PC-3 (cell line): Measurements from ENCODE around the gene RPS15A. TPM values are rescaled to one million over a fixed set of nuclear protein-coding genes. Genes with fewer than 3 reads are reported as not detected.

ENCODE experiments used
- ATAC-seq: fragments of 200-7000 bp; cut with Tn5 transposase; 2 replicates; pipeline ENCODE4 v1.9.1; 2020; ENCODE audit warnings: mild to moderate bottlenecking, moderate library complexity
- BruUV-seq: library from RNA; stranded (reverse); fragments of 400-500 nt; replicated peaks from 2 replicates; lab custom pipeline; 2021; lab: Mats Ljungman, UMichigan
- CTCF ChIA-PET: fragments of 300-600 bp; sonication (Branson Sonifier 250); formaldehyde crosslinking; loops from one replicate; lab custom pipeline; 2022; ENCODE audit warnings: antibody characterized with exemption; lab: Charles Lee
- POLR2A ChIA-PET: fragments of 300-600 bp; sonication (Branson Sonifier 250); formaldehyde crosslinking; loops from one replicate; lab custom pipeline; 2022; ENCODE audit warnings: antibody characterized with exemption; ENCODE audit not compliant: unreplicated experiment; lab: Charles Lee
- DNase-seq: peaks from one replicate; pipeline ENCODE4 v3.0.0-alpha.2; 2015
- H2AFZ ChIP-seq: fragments of 300-600 bp; sonication (generic); 2 replicates; pipeline ENCODE4 v1.6.0; 2016; ENCODE audit warnings: antibody characterized with exemption, low read length
- H3F3A ChIP-seq: fragments of 300-600 bp; sonication (generic); one replicate; pipeline ENCODE4 v1.6.0; 2017; ENCODE audit warnings: antibody characterized with exemption, low read length, control low read depth, mild to moderate bottlenecking; ENCODE audit not compliant: unreplicated experiment
- H3K27ac ChIP-seq: fragments of 300-600 bp; sonication (generic); 2 replicates; pipeline ENCODE4 v1.5.1; 2016; ENCODE audit warnings: mild to moderate bottlenecking, low read length
- H3K27me3 ChIP-seq: fragments of 300-600 bp; sonication (generic); 2 replicates; pipeline ENCODE4 v1.6.1; 2016; ENCODE audit warnings: low read length, mixed read lengths
- H3K36me3 ChIP-seq: fragments of 300-600 bp; sonication (generic); 2 replicates; pipeline ENCODE4 v1.6.1; 2016; ENCODE audit warnings: low read depth, mixed run types, low read length, mixed read lengths
- H3K4me1 ChIP-seq: fragments of 300-600 bp; sonication (generic); 2 replicates; pipeline ENCODE4 v1.5.1; 2016; ENCODE audit warnings: low read length; ENCODE audit not compliant: insufficient read depth
- H3K4me2 ChIP-seq: fragments of 300-600 bp; sonication (generic); 2 replicates; pipeline ENCODE4 v1.6.0; 2016; ENCODE audit warnings: low read length
- H3K4me3 ChIP-seq: fragments of 300-600 bp; sonication (generic); 2 replicates; pipeline ENCODE4 v1.5.1; 2016; ENCODE audit warnings: mild to moderate bottlenecking, low read length, mixed read lengths
- H3K79me2 ChIP-seq: fragments of 300-600 bp; sonication (generic); 2 replicates; pipeline ENCODE4 v1.6.1; 2017; ENCODE audit warnings: low read length, mixed read lengths
- H3K9ac ChIP-seq: fragments of 300-600 bp; sonication (generic); 2 replicates; pipeline ENCODE4 v1.6.0; 2016; ENCODE audit warnings: mild to moderate bottlenecking, low read length
- H3K9me2 ChIP-seq: fragments of 300-600 bp; sonication (generic); replicated peaks from 2 replicates; pipeline ENCODE4 v1.6.1; 2016; ENCODE audit warnings: mixed run types, low read length, mixed read lengths
- H3K9me3 ChIP-seq: fragments of 300-600 bp; sonication (generic); 2 replicates; pipeline ENCODE4 v1.6.1; 2016; ENCODE audit warnings: low read length, mixed read lengths
- H4K20me1 ChIP-seq: fragments of 300-600 bp; sonication (generic); 2 replicates; pipeline ENCODE4 v1.6.1; 2016; ENCODE audit warnings: low read length, mixed read lengths
- CTCF ChIP-seq: fragments of 300-600 bp; sonication (generic); conservative IDR thresholded peaks from 2 replicates; pipeline ENCODE4 v1.5.1; 2017; ENCODE audit warnings: antibody characterized with exemption, low read depth, mild to moderate bottlenecking, low read length
- EZH2 ChIP-seq: fragments of 300-600 bp; sonication (generic); IDR thresholded peaks from one replicate; pipeline ENCODE4 v1.6.1; 2017; ENCODE audit warnings: antibody characterized with exemption, mild to moderate bottlenecking, low read length; ENCODE audit not compliant: unreplicated experiment
- EZH2phosphoT487 ChIP-seq: fragments of 300-600 bp; sonication (generic); IDR thresholded peaks from 2 replicates; pipeline ENCODE4 v1.6.1; 2018; ENCODE audit warnings: mild to moderate bottlenecking, antibody characterized with exemption, low read length, borderline replicate concordance
- intact Hi-C: fragments of 100-400 bp; cut with micrococcal nuclease; formaldehyde crosslinking; loops from 2 replicates; pipeline ENCODE4 v1.9.0; 2023
- total RNA-seq: library from RNA; depleted of rRNA; stranded (reverse); fragments of >200 nt; gene quantifications from 2 replicates; pipeline ENCODE4 v1.2.3, GENCODE V29; 2014

Gene RPS15A
- total RNA-seq, 1 experiment from 2014 or later: 1,198 TPM

- peak overlapping the region; percentile 99 for H3K4me3 ChIP-seq
- H4K20me1 ChIP-seq: peaks cover 53% of the 10 kb centered on the region
- H3F3A ChIP-seq: peaks cover 8% of the 10 kb centered on the region
- H3K36me3 ChIP-seq: peaks cover 75% of the 10 kb centered on the region
- H3K9me3 ChIP-seq: no peaks in the 10 kb centered on the region
- no peak overlapping the region for H2AFZ ChIP-seq
- peak overlapping the region; percentile 42 for H3K27ac ChIP-seq
- ATAC-seq: no peak
- H3K27me3 ChIP-seq: no peaks in the 10 kb centered on the region
- H3K9me2 ChIP-seq: no peaks in the 10 kb centered on the region
- DNase-seq: no peak
- peak overlapping the region; percentile 93 for H3K4me2 ChIP-seq
- H3K79me2 ChIP-seq: peaks cover 57% of the 10 kb centered on the region
- TF ChIP-seq EZH2phosphoT487 (no peak), CTCF (no peak), EZH2 (no peak)
- BruUV-seq: TSS peak; percentile 49
- intact Hi-C loops: loop anchor here (10.0 kb wide), 1 partner anchor 55 kb away; no protein-coding TSS in a partner anchor
- POLR2A ChIA-PET: interaction anchor here (1.5 kb wide), 1 partner anchor 12 kb away, joined by 11 read pairs; the partner anchor contains the start of gene ARL6IP1
- CTCF ChIA-PET: interaction anchor here (1.2 kb wide), 1 partner anchor 12 kb away, joined by 5 read pairs; the partner anchor contains the start of gene ARL6IP1
- H3K4me1 ChIP-seq: peaks cover 15% of the 10 kb centered on the region
- H3K9ac ChIP-seq: peak overlapping the region; percentile 100
Observed at GRCh38 chr16:18789515-18789849, 652 bp downstream of the RPS15A start.

GRCh38 chr16:18788828-18789514 lies 1.2 kb downstream of the RPS15A start:
- H3K4me1 ChIP-seq: peaks cover 15% of the 10 kb centered on the region
- ATAC-seq: no peak
- no peaks in the 10 kb centered on the region for H3K9me2 ChIP-seq
- DNase-seq: no peak
- peaks cover 71% of the 10 kb centered on the region for H3K36me3 ChIP-seq
- intact Hi-C loops: loop anchor here (10.0 kb wide), 1 partner anchor 56 kb away; no protein-coding TSS in a partner anchor
- POLR2A ChIA-PET: interaction anchor here (1.5 kb wide), 1 partner anchor 12 kb away, joined by 11 read pairs; the partner anchor contains the start of gene ARL6IP1
- BruUV-seq: no TSS peak
- no peak overlapping the region for H3K27ac ChIP-seq
- peak overlapping the region; percentile 93 for H3K4me2 ChIP-seq
- H4K20me1 ChIP-seq: peaks cover 58% of the 10 kb centered on the region
- CTCF ChIA-PET: interaction anchor here (1.2 kb wide), 1 partner anchor 13 kb away, joined by 5 read pairs; the partner anchor contains the start of gene ARL6IP1
- peaks cover 63% of the 10 kb centered on the region for H3K79me2 ChIP-seq
- H3K4me3 ChIP-seq: peak overlapping the region; percentile 99
- peak overlapping the region; percentile 100 for H3K9ac ChIP-seq
- H3F3A ChIP-seq: peaks cover 8% of the 10 kb centered on the region
- no peaks in the 10 kb centered on the region for H3K9me3 ChIP-seq
- H3K27me3 ChIP-seq: no peaks in the 10 kb centered on the region
- no peak for TF ChIP-seq CTCF
- TF ChIP-seq EZH2: no peak
- no peak for TF ChIP-seq EZH2phosphoT487
- H2AFZ ChIP-seq: no peak overlapping the region
